ENCODE measurements around the gene MED12L.

The MED12L gene

DNA sequence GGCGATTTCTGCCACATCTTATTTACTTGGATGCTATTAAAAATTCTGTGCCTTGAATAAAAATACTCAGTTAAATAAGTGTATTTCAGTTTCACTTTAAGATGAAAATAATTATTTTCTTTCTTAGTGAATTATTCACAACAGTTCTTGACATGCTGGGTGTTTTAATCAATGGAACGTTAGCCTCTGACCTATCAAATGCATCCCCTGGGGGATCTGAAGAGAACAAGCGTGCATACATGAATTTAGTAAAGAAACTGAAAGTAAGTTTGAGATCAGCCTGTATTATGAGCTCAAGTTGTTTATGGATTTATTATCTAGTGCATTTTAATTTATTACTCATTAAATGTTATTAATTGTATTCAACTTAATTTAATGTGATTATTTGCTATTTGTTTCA, 298.5 kb downstream of the MED12L start:
- no peaks in the 10 kb centered on the region for H3K4me1 ChIP-seq (ENCODE audit: low read depth, poor library complexity, severe bottlenecking)
- H4K20me1 ChIP-seq (ENCODE audit: insufficient read depth): no peaks in the 10 kb centered on the region
- TF ChIP-seq, protein P1, sequence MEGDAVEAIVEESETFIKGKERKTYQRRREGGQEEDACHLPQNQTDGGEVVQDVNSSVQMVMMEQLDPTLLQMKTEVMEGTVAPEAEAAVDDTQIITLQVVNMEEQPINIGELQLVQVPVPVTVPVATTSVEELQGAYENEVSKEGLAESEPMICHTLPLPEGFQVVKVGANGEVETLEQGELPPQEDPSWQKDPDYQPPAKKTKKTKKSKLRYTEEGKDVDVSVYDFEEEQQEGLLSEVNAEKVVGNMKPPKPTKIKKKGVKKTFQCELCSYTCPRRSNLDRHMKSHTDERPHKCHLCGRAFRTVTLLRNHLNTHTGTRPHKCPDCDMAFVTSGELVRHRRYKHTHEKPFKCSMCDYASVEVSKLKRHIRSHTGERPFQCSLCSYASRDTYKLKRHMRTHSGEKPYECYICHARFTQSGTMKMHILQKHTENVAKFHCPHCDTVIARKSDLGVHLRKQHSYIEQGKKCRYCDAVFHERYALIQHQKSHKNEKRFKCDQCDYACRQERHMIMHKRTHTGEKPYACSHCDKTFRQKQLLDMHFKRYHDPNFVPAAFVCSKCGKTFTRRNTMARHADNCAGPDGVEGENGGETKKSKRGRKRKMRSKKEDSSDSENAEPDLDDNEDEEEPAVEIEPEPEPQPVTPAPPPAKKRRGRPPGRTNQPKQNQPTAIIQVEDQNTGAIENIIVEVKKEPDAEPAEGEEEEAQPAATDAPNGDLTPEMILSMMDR (conservative IDR thresholded peaks at IDR 0.05; ENCODE audit: low read depth, low read length): no peak
- H3K4me2 ChIP-seq: no peak overlapping the region
- no peak overlapping the region for H3K27ac ChIP-seq
- no peaks in the 10 kb centered on the region for H3K36me3 ChIP-seq (ENCODE audit: insufficient read depth)
- H3K27me3 ChIP-seq (ENCODE audit: insufficient read depth, low read depth): no peaks in the 10 kb centered on the region
- H2AFZ ChIP-seq (ENCODE audit: low read depth): no peak overlapping the region
- H3K4me3 ChIP-seq (IDR thresholded peaks at IDR 0.05; ENCODE audit: insufficient read depth, low read depth, low read length): no peak overlapping the region
- H3K79me2 ChIP-seq (ENCODE audit: insufficient read depth, low read depth): no peaks in the 10 kb centered on the region
- no peak overlapping the region; the same call in 1 of the 2 replicates for H3K9ac ChIP-seq

DNA sequence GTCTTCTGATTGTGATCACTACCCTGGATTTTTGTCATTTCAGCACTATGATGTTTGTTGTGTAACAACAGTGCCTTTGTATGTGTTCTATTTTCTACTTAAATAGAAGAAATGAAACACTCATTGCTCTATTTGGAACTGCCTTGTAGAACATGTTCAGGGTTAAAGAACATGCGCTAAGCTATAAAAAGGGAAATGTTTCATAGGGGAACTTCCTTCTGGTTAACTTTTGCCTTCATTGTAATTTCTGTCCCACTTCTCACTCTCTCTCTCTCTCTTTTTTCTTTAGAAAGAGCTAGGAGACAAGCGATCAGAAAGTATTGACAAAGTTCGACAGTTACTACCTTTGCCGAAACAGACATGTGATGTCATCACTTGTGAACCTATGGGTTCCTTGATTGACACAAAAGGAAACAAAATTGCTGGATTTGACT, 299.3 kb downstream of the MED12L start, which contains the start of gene P2RY12:
Gene P2RY12, minus strand, starts transcription at position 13 of the 434 bp plus-strand sequence. CDS start 45,908 bp downstream, outside the sequence.
- H3K9ac ChIP-seq: no peak within 1 kb of the TSS; the same call in 1 of the 2 replicates

DNA sequence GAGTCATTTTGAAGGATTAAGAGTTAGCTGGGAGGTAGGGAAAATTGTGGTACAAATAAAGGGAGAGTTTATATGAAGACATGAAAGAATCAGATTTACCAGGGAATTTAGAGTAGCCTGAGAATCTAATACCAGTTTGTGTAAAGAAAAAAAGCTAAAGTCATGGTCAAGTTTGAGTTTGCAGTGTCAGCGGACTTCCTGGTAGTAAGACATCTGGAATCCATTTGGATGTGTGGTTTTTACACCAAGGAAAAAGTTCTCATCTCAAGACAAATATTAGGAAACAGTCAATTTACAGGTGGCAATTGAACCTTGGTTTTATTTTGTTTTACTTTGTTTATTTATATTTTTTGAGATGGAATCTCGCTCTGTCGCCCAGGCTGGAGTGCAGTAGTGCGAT, 300.6 kb downstream of the MED12L start:
- H3K4me2 ChIP-seq: no peak overlapping the region
- H2AFZ ChIP-seq (ENCODE audit: low read depth): no peak overlapping the region
- TF ChIP-seq, protein P1 (conservative IDR thresholded peaks at IDR 0.05; ENCODE audit: low read depth, low read length): no peak

More for the DNA sequence above, 299.3 kb downstream of the MED12L start, which contains the start of gene P2RY12:
- Histone ChIP-seq H3K4me1 (ENCODE audit: low read depth, poor library complexity, severe bottlenecking) (no peaks in the 10 kb centered on the region), H2AFZ (ENCODE audit: low read depth) (no peak within 1 kb of the TSS), H3K27me3 (ENCODE audit: insufficient read depth, low read depth) (no peaks in the 10 kb centered on the region), H4K20me1 (ENCODE audit: insufficient read depth) (no peaks in the 10 kb centered on the region), H3K4me2 (no peak within 1 kb of the TSS), H3K4me3 (IDR thresholded peaks at IDR 0.05; ENCODE audit: insufficient read depth, low read depth, low read length) (no peak within 1 kb of the TSS), H3K27ac (no peak within 1 kb of the TSS), H3K36me3 (ENCODE audit: insufficient read depth) (no peaks in the 10 kb centered on the region), H3K79me2 (ENCODE audit: insufficient read depth, low read depth) (no peaks in the 10 kb centered on the region)
- TF ChIP-seq, protein P1 (conservative IDR thresholded peaks at IDR 0.05; ENCODE audit: low read depth, low read length): no peak

DNA sequence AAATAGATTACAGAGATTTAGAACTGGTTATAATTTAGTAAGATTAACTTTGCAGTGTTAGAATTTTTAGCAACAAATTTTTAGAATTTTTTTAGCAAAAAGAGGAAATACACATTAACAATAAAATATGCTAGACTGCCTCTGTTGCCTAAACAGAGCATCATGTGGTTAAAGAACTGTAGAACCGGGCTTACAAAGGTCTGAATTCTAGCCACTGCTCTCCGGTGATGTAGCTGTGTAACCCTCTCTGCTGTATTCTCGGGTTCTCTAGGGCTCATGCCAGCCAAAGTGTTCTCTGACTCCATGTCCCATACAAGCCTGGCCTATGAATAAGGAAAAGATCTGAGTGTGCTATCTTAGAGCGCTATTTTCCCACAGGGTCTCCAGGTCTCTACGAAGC, 302.0 kb downstream of the MED12L start:
- Histone ChIP-seq H3K27me3 (ENCODE audit: insufficient read depth, low read depth) (no peaks in the 10 kb centered on the region), H3K79me2 (ENCODE audit: insufficient read depth, low read depth) (no peaks in the 10 kb centered on the region), H4K20me1 (ENCODE audit: insufficient read depth) (no peaks in the 10 kb centered on the region), H3K9ac (no peak overlapping the region), H2AFZ (ENCODE audit: low read depth) (no peak overlapping the region), H3K4me3 (IDR thresholded peaks at IDR 0.05; ENCODE audit: insufficient read depth, low read depth, low read length) (no peak overlapping the region), H3K27ac (no peak overlapping the region), H3K36me3 (ENCODE audit: insufficient read depth) (no peaks in the 10 kb centered on the region), H3K4me1 (ENCODE audit: low read depth, poor library complexity, severe bottlenecking) (no peaks in the 10 kb centered on the region), H3K4me2 (no peak overlapping the region)
- TF ChIP-seq, protein P1 (conservative IDR thresholded peaks at IDR 0.05; ENCODE audit: low read depth, low read length): no peak

More for the DNA sequence above, 300.6 kb downstream of the MED12L start:
- no peak overlapping the region for H3K9ac ChIP-seq
- no peaks in the 10 kb centered on the region for H3K79me2 ChIP-seq (ENCODE audit: insufficient read depth, low read depth)
- no peaks in the 10 kb centered on the region for H4K20me1 ChIP-seq (ENCODE audit: insufficient read depth)
- no peaks in the 10 kb centered on the region for H3K36me3 ChIP-seq (ENCODE audit: insufficient read depth)
- H3K4me3 ChIP-seq (IDR thresholded peaks at IDR 0.05; ENCODE audit: insufficient read depth, low read depth, low read length): no peak overlapping the region
- no peaks in the 10 kb centered on the region for H3K4me1 ChIP-seq (ENCODE audit: low read depth, poor library complexity, severe bottlenecking)
- no peaks in the 10 kb centered on the region for H3K27me3 ChIP-seq (ENCODE audit: insufficient read depth, low read depth)
- H3K27ac ChIP-seq: no peak overlapping the region
